Left forelimb (tissue), 1 donor: ENCODE data around the gene CNP.
A peak's percentile ranks its signal among the peaks of the same experiment; 100 is the strongest.
"Not testable (repeated sequence)": the region's sequence is repeated elsewhere in the genome, so short reads cannot be mapped to it uniquely, and the experiment has no call there.

ENCODE experiments used
- DNase-seq: peaks from one replicate; pipeline ENCODE4 v3.0.0-alpha.2; 2018; ENCODE audit warnings: low spot score

The CNP gene

DNA sequence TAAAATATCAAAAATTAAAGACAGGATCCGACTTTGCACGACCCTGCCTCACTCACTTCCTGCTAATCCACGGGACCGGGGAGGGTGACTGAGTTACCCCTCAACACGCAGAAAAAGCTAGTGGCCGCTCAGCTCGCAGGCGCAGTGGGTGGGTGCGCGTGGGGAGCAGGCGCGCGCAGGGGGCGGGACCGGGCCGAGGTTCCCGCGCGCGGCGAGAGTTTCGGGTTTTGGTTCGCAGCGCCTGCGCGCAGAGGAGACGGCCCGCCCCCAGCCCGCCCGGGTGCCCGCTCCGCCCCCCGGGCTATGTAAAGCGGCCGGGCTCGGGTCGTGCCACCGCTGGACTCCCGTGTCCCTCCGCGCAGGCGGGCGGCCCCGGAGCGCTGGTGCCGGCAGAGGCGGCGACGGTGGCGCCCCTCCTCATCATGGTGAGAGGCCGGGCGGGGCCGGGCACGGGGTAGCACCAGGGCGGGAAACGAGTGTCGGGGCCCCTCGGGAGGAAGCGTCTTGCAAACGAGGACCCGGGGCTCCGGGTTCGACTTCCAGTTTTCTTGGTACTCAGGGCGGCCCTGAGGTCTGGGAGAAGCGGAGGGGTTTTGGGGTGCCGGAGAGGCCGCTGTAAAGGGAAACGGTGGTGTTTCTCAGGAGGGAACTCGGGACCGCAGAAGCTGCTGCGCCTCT, at the start of gene CNP:
Gene CNP (plus strand): TSS at position 333 of the 678 bp plus-strand sequence. CDS start 90 bp downstream, at position 423.
- peak; percentile 94 for DNase-seq

- no peak for DNase-seq
Measured at GRCh38 chr17:41917192-41917591, 49.4 kb upstream of the CNP start.

DNA sequence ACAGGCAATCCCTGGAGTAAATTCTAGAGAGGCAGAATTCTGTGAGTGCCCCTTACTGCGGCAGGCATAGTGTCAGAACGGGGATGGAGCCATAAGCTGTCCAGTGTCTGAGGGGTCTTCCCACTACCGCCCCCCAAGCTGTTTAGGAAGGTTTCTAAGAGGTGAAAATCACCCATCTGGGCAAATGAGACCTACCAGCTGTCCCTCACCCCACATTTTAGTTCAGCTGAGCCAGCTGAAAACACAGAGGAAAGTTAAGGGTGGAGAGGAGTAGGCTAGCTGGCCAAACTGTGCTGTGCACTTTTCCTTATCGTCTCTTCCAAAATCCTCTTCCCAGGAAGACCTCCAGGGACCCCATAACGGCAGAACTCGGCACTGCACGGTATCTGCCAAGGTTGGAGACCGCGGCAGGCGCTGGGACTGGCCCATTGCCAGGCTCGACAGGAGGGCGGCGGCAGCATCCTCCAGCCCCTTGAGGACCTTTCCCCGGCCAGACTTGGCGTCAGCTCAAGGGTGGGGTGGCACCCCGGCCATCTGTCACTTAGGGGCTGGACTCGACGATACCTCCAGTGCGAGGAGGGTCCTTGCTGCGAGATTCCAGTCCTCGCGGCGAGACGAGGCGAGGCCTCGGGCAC, 48.8 kb upstream of the CNP start:
- peak; percentile 73 for DNase-seq

DNA sequence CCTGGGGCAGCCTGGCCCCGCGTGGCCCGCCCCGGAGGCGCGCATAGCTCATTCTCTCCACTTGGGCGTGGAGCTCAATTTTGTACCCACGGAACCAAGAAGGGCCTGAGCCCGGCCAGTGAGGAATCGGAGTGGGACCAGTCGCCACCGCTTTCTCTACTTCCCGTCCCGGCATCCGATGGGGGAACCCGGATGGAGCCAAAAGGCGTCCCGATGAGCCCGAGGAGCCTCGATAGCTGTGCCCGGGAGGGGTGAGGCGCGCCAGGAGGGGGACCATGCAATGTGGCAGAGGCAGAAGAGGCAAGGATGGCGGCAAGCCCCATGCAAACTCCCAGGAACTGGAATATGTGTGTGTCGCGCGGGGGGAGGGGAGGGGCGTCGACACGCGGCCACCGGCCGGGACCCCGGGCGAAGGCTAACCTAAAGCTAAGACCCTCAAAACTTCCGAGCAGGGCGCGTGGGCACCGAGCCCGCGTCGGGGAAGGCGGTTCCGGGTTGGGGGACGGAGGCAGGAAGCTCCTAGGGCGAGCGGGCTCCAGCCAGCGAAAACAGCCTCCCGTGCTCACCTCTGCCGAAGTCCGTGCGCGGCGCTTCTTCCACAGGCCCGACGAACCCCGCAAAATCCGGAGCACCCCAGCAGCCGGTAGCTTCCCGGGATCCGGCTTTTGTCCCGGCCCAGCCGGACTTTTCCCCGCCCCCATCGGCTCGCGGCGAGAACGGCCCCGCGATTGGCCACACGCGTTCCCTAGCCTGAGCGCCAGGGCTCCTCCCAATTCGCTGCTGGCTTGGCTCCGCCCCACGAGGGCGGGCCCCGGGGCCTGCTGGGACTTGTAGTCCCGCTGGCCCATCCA, 48.1 kb upstream of the CNP start, which contains the start of gene ACLY:
Gene ACLY (minus strand): TSS at position 638 of the 851 bp plus-strand sequence. CDS start 5,078 bp downstream, outside the sequence.
- peak; percentile 99 for DNase-seq

GRCh38 chr17:41919165-41919817, 47.3 kb upstream of the CNP start:
- DNase-seq: no peak

DNA sequence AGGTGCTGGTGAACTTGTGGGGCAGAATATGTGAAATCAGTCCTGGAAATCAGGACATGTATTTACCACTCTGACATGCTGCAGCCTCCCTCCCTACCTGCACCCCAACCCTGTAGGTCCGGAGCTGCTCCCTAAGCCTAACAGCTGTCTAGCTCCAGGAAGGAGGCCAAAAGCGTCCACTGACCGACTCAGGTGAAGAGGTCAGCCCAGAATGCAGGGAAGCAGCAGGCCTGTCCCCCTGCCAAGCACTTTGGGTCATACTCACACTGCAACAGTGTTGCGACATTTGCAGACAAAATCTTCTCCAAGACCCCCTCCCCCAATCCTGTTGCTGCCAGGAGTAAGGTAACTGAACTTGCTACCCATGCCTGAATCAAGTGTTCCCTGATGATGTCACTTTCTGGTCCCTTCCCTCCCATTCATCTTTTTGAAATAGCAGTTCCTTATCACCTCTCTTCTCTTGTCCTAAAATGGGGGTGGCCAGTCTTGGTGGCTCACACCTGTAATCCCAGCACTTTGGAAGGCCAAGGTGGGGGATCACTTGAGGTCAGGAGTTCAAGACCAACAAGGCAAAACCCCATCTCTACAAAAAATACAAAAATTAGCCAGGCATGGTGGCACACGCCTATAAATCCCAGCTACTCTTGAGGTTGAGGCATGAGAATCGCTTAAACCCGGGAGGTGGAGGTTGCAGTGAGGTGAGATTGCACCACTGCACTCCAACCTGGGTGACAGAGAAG, 46.6 kb upstream of the CNP start:
- DNase-seq: no peak

- no peak for DNase-seq
Measured at GRCh38 chr17:41920580-41920955, 46.0 kb upstream of the CNP start.

DNA sequence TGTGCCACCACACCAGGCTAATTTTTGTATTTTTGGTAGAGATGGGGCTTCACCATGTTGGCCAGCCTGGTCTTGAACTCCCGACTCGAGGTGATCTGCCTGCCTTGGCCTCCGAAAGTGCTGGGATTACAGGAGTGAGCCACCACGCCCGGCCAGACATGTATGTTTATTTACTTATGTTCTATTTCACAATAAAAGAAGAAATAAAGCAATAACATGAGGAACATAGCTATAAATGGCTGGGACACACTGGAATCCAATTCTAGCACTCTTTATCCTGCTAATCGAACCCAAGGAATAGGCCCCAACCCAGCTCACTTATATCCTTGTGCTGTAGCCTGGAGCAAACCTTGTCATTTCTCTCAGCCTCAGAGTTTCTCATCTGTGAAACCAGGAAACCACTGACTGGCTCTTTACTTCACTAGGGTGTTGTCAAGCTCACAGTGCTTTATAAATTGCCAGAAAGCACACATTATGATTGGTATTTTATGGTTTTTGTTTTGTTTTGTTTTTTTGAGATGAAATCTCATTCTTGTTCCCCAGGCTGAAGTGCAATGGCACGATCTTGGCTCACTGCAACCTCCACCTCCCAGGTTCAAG, 40.5 kb upstream of the CNP start:
- no peak for DNase-seq

GRCh38 chr17:41928693-41929251, 37.8 kb upstream of the CNP start:
- DNase-seq: no peak

- DNase-seq: peak; percentile 97
Measured at GRCh38 chr17:41930009-41930832, 36.4 kb upstream of the CNP start, which contains the start of gene ODAD4. Gene ODAD4 (plus strand): TSS chr17:41930617. CDS start chr17:41930724, 107 bp downstream.

- not testable (repeated sequence) for DNase-seq
Measured at GRCh38 chr17:41930833-41931156, 35.8 kb upstream of the CNP start.

DNA sequence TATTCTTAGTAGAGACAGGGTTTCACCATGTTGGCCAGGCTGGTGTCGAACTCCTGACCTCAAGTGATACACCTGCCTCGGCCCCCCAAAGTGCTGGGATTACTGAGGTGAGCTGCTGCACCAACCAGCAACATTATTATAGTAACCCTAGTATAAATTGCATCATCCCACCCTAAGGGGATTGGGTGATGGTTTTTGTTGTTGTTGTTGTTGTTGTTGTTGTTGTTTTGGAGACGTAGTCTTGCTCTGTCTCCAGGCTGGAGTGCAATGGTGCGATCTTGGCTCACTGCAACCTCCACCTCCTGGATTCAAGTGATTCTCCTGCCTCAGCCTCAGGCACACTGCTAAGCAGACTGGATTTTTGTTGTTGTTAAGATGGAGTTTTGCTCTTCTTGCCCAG, 34.9 kb upstream of the CNP start:
- DNase-seq: not testable (repeated sequence)

DNA sequence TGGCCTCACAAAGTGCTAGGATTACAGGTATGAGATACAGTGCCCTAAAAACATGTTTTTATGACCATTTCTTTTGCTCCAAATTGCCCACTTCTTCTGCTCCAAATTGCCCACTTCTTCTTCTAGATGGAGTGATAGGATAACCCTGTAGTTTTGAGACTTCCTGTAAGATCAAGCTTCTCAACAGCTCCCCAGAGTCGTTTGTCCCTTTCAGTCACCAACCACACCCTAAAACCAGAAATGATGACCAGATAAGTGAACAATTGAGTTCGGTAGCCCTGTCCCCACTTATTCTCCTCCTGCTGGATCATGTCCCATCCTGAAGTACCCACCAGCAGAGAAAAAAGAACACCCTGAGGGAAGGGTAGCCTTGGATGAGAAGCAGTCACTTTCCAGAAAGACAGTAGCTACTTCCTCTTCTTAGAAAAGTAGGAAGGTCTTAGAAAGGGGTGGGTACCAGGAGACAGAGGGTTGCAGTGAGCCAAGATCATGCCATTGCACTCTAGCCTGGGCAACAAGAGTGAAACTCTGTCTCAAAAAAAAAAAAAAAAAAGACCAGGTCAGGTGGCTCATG, 33.7 kb upstream of the CNP start:
- no peak for DNase-seq

DNA sequence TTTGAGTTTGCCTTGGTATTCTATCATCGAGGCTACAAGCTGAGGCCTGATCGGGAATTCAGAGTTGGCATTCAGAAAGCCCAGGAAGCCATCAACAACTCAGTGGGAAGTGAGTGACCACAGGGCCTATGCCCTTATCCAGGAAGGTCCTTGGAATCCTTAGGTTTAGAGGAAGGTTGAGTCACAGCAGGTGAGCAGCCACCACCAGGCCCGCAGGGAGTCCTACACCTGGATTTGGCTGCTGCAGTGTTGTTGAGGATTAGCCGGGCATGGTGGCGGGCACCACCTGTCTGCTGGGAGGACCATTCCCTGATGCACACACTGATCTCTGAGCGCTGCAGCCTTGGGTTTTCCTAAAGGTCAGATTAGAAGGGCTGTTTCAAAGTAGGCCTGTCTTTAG, 31.0 kb upstream of the CNP start:
- no peak for DNase-seq

- DNase-seq: no peak
Measured at GRCh38 chr17:41937970-41938954, 28.3 kb upstream of the CNP start.

- no peak for DNase-seq
Measured at GRCh38 chr17:41939044-41939692, 27.4 kb upstream of the CNP start.

- no peak for DNase-seq
Measured at GRCh38 chr17:41939693-41940090, 26.9 kb upstream of the CNP start.

DNA sequence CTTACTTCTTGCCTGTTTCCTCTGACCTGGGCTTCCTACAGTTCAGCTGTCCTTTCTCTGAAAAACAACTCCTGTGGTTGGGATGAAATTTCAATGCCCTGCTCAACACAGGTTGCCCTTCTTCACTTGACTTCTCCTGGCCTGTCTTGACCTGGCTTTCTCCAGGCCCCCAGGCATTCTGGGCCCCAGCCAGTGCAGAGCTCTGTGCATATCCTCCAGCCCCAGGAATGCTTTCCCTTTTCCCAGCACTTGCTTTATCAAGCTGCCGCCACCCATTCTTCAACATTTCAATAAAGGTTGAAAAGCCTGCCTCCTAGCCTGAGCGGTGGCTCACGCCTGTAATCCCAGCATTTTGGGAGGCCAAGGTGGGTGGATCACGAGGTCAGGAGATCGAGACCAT, 25.4 kb upstream of the CNP start:
- DNase-seq: no peak
